Measurements from ENCODE around the gene ANKS1B.

ANKS1B gene

DNA sequence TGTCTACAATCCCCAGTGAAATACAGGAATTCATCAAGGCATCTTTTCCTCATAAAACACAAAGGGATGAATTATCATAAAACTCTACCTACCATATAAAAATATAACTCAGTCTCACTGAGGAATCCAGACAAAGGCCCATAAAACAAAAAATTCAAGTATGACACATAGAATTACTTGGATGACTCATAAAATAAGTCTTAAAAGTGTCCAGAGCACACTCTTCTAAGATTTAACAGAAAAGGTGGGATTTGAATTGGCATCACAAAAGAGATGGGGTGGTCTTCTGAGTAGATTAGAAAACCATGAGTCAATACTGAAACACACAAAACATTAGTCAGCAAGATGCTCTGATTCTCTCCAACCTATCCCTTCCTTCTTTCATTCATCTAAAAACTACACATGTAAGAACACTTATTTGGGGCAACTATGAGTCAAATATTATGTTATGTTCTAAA lies 539.8 kb downstream of the ANKS1B start:
- no peak for TF ChIP-seq CEBPB (IDR thresholded peaks at IDR 0.05)
- TF ChIP-seq RAD21 (IDR thresholded peaks at IDR 0.05; ENCODE audit: low read depth) = no peak
- TF ChIP-seq, protein P1, sequence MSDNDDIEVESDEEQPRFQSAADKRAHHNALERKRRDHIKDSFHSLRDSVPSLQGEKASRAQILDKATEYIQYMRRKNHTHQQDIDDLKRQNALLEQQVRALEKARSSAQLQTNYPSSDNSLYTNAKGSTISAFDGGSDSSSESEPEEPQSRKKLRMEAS (IDR thresholded peaks at IDR 0.05) = no peak

DNA sequence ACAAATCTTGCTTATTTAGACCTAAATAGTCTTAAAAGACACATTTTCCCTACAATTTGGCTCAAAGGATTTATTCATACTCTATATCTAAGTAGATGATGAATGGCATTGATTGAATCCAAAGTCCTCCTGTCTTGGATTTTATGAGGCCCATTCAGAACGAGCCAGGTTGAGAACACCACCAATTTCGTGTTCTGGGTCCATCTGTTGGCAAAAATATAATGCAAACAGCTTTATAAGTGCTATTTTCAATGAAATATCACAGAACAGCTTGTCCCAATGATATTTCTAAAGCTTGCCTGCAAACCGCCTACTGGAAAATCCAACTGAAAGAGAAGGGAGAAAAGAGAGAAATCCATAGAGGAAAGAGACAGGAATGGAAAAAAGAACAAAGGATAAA lies 542.0 kb downstream of the ANKS1B start:
- TF ChIP-seq EGR1 (IDR thresholded peaks at IDR 0.05) (no peak), ZBTB7A (IDR thresholded peaks at IDR 0.05; ENCODE audit: low read depth) (no peak), RAD21 (IDR thresholded peaks at IDR 0.05; ENCODE audit: low read depth) (no peak), TEAD4 (IDR thresholded peaks at IDR 0.05) (no peak), FOXM1 (IDR thresholded peaks at IDR 0.05; ENCODE audit: borderline replicate concordance, low read depth) (no peak), EP300 (IDR thresholded peaks at IDR 0.05; ENCODE audit: borderline replicate concordance) (no peak), CEBPB (IDR thresholded peaks at IDR 0.05) (no peak), NFIC (IDR thresholded peaks at IDR 0.05) (no peak), CREB1 (IDR thresholded peaks at IDR 0.05; ENCODE audit: low read depth) (no peak), YY1 (IDR thresholded peaks at IDR 0.05; ENCODE audit: low read depth) (no peak), TAF1 (IDR thresholded peaks at IDR 0.05; ENCODE audit: low read depth) (no peak), TCF12 (IDR thresholded peaks at IDR 0.05; ENCODE audit: low read depth) (no peak)
- TF ChIP-seq, protein P1 (IDR thresholded peaks at IDR 0.05) = no peak
- TF ChIP-seq, protein P2, sequence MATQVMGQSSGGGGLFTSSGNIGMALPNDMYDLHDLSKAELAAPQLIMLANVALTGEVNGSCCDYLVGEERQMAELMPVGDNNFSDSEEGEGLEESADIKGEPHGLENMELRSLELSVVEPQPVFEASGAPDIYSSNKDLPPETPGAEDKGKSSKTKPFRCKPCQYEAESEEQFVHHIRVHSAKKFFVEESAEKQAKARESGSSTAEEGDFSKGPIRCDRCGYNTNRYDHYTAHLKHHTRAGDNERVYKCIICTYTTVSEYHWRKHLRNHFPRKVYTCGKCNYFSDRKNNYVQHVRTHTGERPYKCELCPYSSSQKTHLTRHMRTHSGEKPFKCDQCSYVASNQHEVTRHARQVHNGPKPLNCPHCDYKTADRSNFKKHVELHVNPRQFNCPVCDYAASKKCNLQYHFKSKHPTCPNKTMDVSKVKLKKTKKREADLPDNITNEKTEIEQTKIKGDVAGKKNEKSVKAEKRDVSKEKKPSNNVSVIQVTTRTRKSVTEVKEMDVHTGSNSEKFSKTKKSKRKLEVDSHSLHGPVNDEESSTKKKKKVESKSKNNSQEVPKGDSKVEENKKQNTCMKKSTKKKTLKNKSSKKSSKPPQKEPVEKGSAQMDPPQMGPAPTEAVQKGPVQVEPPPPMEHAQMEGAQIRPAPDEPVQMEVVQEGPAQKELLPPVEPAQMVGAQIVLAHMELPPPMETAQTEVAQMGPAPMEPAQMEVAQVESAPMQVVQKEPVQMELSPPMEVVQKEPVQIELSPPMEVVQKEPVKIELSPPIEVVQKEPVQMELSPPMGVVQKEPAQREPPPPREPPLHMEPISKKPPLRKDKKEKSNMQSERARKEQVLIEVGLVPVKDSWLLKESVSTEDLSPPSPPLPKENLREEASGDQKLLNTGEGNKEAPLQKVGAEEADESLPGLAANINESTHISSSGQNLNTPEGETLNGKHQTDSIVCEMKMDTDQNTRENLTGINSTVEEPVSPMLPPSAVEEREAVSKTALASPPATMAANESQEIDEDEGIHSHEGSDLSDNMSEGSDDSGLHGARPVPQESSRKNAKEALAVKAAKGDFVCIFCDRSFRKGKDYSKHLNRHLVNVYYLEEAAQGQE (IDR thresholded peaks at IDR 0.05; ENCODE audit: low read depth) = no peak
- TF ChIP-seq, protein P3, sequence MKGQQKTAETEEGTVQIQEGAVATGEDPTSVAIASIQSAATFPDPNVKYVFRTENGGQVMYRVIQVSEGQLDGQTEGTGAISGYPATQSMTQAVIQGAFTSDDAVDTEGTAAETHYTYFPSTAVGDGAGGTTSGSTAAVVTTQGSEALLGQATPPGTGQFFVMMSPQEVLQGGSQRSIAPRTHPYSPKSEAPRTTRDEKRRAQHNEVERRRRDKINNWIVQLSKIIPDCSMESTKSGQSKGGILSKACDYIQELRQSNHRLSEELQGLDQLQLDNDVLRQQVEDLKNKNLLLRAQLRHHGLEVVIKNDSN (IDR thresholded peaks at IDR 0.05) = no peak

DNA sequence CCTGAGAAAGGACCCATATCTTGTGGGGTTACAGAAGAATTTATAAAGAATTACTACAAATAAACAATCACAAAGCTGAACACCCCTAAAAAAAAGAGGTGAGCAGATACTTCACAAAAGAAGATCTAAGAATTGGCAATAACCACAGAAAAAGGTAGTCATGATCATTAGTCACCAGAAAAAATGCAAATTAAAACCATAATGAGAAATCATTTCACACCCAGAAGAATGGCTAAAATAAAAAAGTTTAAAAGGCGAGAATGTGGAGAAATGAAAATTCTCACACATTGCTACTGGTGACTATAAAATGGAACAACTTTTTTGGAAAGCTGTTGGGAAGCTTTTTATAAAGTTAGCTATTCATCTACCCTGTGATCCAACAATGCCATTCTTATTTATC lies 545.3 kb downstream of the ANKS1B start:
- no peak for TF ChIP-seq RAD21 (IDR thresholded peaks at IDR 0.05; ENCODE audit: low read depth)
- TF ChIP-seq FOXM1 (IDR thresholded peaks at IDR 0.05; ENCODE audit: borderline replicate concordance, low read depth) = no peak
- no peak for TF ChIP-seq CREB1 (IDR thresholded peaks at IDR 0.05; ENCODE audit: low read depth)
- TF ChIP-seq TCF12 (IDR thresholded peaks at IDR 0.05; ENCODE audit: low read depth) = no peak
- no peak for TF ChIP-seq TAF1 (IDR thresholded peaks at IDR 0.05; ENCODE audit: low read depth)
- TF ChIP-seq EP300 (IDR thresholded peaks at IDR 0.05; ENCODE audit: borderline replicate concordance) = no peak
- TF ChIP-seq NFIC (IDR thresholded peaks at IDR 0.05) = no peak
- TF ChIP-seq TEAD4 (IDR thresholded peaks at IDR 0.05) = no peak
- TF ChIP-seq, protein P2 (IDR thresholded peaks at IDR 0.05; ENCODE audit: low read depth) = no peak
- TF ChIP-seq EGR1 (IDR thresholded peaks at IDR 0.05) = no peak
- TF ChIP-seq CEBPB (IDR thresholded peaks at IDR 0.05) = no peak

DNA sequence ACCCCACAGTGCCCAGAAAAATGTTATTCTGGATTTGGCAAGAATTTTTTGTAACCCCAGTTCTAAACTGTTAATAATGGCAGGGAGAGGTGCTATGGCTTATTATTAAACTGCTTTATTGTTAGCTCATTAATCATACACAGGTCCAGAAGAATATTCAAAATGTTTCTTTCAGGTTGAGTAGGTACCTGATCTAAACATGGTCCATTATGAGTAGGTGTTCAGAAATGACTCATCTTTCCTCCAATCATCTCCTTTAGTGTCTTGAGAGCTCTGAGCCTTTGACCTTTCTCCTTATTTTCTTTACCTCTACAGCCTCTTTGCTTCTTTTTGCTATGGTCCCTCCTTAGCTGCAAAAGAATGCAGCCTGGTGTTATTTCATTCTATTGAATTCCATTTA lies 548.2 kb downstream of the ANKS1B start:
- TF ChIP-seq EGR1 (IDR thresholded peaks at IDR 0.05) (no peak), EP300 (IDR thresholded peaks at IDR 0.05; ENCODE audit: borderline replicate concordance) (no peak), FOXM1 (IDR thresholded peaks at IDR 0.05; ENCODE audit: borderline replicate concordance, low read depth) (no peak), ZBTB7A (IDR thresholded peaks at IDR 0.05; ENCODE audit: low read depth) (no peak), RAD21 (IDR thresholded peaks at IDR 0.05; ENCODE audit: low read depth) (no peak), TEAD4 (IDR thresholded peaks at IDR 0.05) (no peak), TAF1 (IDR thresholded peaks at IDR 0.05; ENCODE audit: low read depth) (no peak), CREB1 (IDR thresholded peaks at IDR 0.05; ENCODE audit: low read depth) (no peak), YY1 (IDR thresholded peaks at IDR 0.05; ENCODE audit: low read depth) (no peak), TCF12 (IDR thresholded peaks at IDR 0.05; ENCODE audit: low read depth) (no peak), NFIC (IDR thresholded peaks at IDR 0.05) (no peak), CEBPB (IDR thresholded peaks at IDR 0.05) (no peak)
- TF ChIP-seq, protein P1 (IDR thresholded peaks at IDR 0.05) = no peak
- TF ChIP-seq, protein P2 (IDR thresholded peaks at IDR 0.05; ENCODE audit: low read depth) = no peak
- TF ChIP-seq, protein P3 (IDR thresholded peaks at IDR 0.05) = no peak
